Esophagus squamous epithelium (tissue), 5 donors: Measurements from ENCODE around the gene MICU2. TPM values are rescaled to one million over a fixed set of nuclear protein-coding genes. Genes with fewer than 3 reads are reported as not detected.

Source experiments
- DNase-seq: peaks from one replicate; lab custom pipeline; 2025; lab: John Stamatoyannopoulos, UW
- H3K27ac ChIP-seq, 4 donors: fragments of 200-600 bp; sonication (generic); one replicate each; pipeline ENCODE4 v1.5.1; 2016 to 2019; ENCODE audit warnings: mild to moderate bottlenecking in 1 of 4
- H3K27me3 ChIP-seq, 4 donors: fragments of 200-600 bp; sonication (generic); 1 replicate in 3 of 4; 2 replicates in 1 of 4; pipeline versions ENCODE4 v1.5.1 to v1.6.0; 2017 to 2021; ENCODE audit warnings: antibody characterized with exemption in 1 of 4
- H3K36me3 ChIP-seq, 3 donors: fragments of 200-600 bp; sonication (generic); one replicate each; pipeline ENCODE4 v1.5.1; 2016 to 2019
- H3K4me1 ChIP-seq, 3 donors: fragments of 200-600 bp; sonication (generic); one replicate each; pipeline ENCODE4 v1.5.1; 2017 to 2019
- H3K4me3 ChIP-seq, 4 donors: fragments of 200-600 bp; sonication (generic); 1 replicate in 3 of 4; 2 replicates in 1 of 4; pipeline ENCODE4 v1.5.1; 2016 to 2019; ENCODE audit warnings: mild to moderate bottlenecking in 2 of 4, moderate library complexity in 1 of 4
- H3K9me3 ChIP-seq, 3 donors: fragments of 200-600 bp; sonication (generic); one replicate each; pipeline ENCODE4 v1.5.1; 2016 to 2019
- CTCF ChIP-seq, 6 experiments: fragments of 450-650 bp in 4 of 6; fragments of 200-600 bp in 2 of 6; sonication (generic) in 2 of 6; IDR thresholded peaks; one replicate each; pipeline ENCODE4 v1.5.1; 2016 to 2019; ENCODE audit warnings: antibody characterized with exemption in 6 of 6, mild to moderate bottlenecking in 4 of 6, moderate library complexity in 4 of 6
- POLR2A ChIP-seq, 4 donors: fragments of 450-650 bp; IDR thresholded peaks; one replicate each; pipeline ENCODE4 v1.6.1; 2017; ENCODE audit warnings: antibody characterized with exemption in 4 of 4, mild to moderate bottlenecking in 4 of 4, moderate library complexity in 3 of 4
- WGBS, 2 donors: methylation state at CpG; one replicate each; pipeline ENCODE4 v1.1.5; 2018; 5-methylcytosine and 5-hydroxymethylcytosine counted together
- intact Hi-C: fragments of 100-400 bp; cut with DNase I; formaldehyde crosslinking; loops from one replicate; pipeline ENCODE4 v1.15.0; 2022
- total RNA-seq, 4 donors: library from RNA; depleted of rRNA; stranded (reverse); fragments of >200 nt; gene quantifications; one replicate each; pipeline ENCODE4 v1.1.0, GENCODE V29; 2016
- donor health status: DM: yes; HTN: yes; CAD: no.

MICU2 gene
- total RNA-seq, 4 donors from 2014 or later = 48.4 to 61.6 (median 51.9) TPM

- WGBS, 2 donors = 82 to 87% methylated on average over 2 of the region's 2 CpGs
- TF ChIP-seq POLR2A (IDR thresholded peaks at IDR 0.05) (no peak), CTCF (IDR thresholded peaks at IDR 0.05) (no peak)
- no peaks in the 10 kb centered on the region for H3K27me3 ChIP-seq
- intact Hi-C loops = no loop called here
- no peaks in the 10 kb centered on the region for H3K4me1 ChIP-seq
- H3K9me3 ChIP-seq = no peaks in the 10 kb centered on the region
- H3K4me3 ChIP-seq = no peak overlapping the region
- peaks cover 0 to 64% (median 0%) of the 10 kb centered on the region in 3 donors for H3K36me3 ChIP-seq
- no peak for DNase-seq
- no peak overlapping the region for H3K27ac ChIP-seq
Observed at GRCh38 chr13:21522847-21523246, 81.1 kb downstream of the MICU2 start.

DNA sequence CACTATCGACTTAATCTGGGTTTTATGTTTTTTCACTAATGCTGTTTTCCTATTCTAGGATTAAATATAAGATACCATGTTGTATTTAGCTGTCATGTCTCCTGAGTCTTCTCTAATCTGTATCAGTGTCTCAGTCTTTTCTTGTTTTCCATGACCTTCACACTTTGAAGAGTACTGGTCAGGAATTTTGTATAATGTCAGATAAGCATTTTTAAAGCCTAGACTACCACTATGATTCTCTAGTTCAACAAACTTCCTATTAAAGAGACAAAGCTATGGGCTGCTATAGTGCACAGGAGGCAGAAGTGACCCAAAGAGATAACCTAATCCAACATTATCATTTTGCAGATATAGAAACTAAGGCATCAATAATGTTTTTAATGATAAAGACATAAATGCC lies 81.8 kb downstream of the MICU2 start:
- Histone ChIP-seq H3K4me3 (no peak overlapping the region), H3K9me3 (no peaks in the 10 kb centered on the region), H3K36me3 (peaks cover 0 to 64% (median 0%) of the 10 kb centered on the region in 3 donors), H3K27ac (no peak overlapping the region), H3K4me1 (no peaks in the 10 kb centered on the region), H3K27me3 (no peaks in the 10 kb centered on the region)
- no peak for DNase-seq
- TF ChIP-seq POLR2A (IDR thresholded peaks at IDR 0.05) (no peak), CTCF (IDR thresholded peaks at IDR 0.05) (no peak)
- WGBS, 2 donors = 90 to 95% methylated on average over 1 of the region's 1 CpG
- intact Hi-C loops = no loop called here

DNA sequence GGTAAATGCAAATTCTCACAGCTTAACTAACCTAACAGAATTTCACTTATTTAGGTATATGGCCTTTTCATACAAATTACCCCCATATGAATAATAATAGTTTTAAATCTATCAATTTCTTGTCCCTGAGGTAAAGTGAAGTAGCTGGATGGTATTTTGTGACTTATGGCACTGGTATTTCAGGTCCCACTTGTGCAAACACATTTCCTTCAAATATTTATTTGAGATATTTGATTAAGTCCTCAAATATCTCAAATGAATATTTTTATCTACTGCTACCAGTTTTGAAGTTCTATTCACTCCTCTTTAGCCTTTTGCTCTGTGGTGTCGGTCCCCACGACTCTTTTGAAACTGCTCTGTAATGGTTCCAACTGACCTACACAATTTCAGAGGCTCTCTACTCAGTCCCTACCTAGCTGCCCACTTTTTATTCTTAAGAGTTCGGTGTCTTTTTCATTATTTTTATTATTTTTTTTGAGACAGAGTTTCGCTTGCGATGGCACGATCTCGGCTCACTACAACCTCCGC lies 85.3 kb downstream of the MICU2 start:
- Histone ChIP-seq H3K4me1 (no peaks in the 10 kb centered on the region), H3K9me3 (no peaks in the 10 kb centered on the region), H3K36me3 (peaks cover 0 to 62% (median 0%) of the 10 kb centered on the region in 3 donors), H3K4me3 (no peak overlapping the region), H3K27ac (no peak overlapping the region), H3K27me3 (no peaks in the 10 kb centered on the region)
- DNase-seq = no peak
- TF ChIP-seq POLR2A (IDR thresholded peaks at IDR 0.05) (no peak), CTCF (IDR thresholded peaks at IDR 0.05) (no peak)
- intact Hi-C loops = no loop called here
- 91 to 98% methylated on average over 8 of the region's 8 CpGs for WGBS, 2 donors

DNA sequence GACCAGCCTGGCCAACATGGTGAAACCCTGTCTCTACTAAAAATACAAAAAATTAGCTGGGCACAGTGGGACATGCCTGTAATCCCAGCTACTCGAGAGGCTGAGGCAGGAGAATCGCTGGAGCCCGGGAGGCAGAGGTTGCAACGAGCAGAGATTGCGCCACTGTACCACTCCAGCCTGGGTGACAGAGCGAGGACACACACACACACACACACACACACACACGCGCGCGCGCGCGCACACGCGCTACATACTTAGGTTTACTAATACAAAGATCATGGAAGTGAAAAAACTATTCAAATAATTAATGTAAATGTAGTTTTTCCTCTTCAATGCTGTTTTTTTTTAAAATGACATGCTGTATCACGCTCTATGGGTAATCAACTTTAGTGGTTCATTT lies 86.4 kb downstream of the MICU2 start:
- intact Hi-C loops = no loop called here
- TF ChIP-seq CTCF (IDR thresholded peaks at IDR 0.05) (no peak), POLR2A (IDR thresholded peaks at IDR 0.05) (no peak)
- Histone ChIP-seq H3K9me3 (no peaks in the 10 kb centered on the region), H3K27me3 (no peaks in the 10 kb centered on the region), H3K36me3 (peaks cover 0 to 66% (median 0%) of the 10 kb centered on the region in 3 donors), H3K4me1 (no peaks in the 10 kb centered on the region), H3K27ac (no peak overlapping the region), H3K4me3 (no peak overlapping the region)
- no peak for DNase-seq
- 87 to 94% methylated on average over 13 to 16 of the region's 16 CpGs for WGBS, 2 donors

DNA sequence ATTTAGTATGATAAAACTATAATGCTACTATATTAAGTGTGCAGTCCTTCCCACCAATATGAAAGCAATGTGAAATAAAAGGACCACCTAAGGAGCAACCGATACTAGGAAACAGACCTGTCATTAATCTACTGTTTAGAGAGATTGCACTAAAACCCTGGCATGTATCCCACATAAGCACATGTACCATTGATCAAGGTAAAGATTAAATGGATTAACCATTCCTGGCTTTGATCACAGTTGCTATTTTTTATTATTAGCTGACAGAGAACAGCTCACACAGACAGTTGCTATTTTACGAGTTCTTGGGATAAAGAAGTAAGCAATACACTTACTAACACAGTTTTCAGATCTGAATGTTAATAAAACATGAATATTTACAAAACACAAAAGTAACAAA lies 87.2 kb downstream of the MICU2 start:
- TF ChIP-seq CTCF (IDR thresholded peaks at IDR 0.05) = no peak
- TF ChIP-seq POLR2A (IDR thresholded peaks at IDR 0.05) = no peak
- Histone ChIP-seq H3K4me3 (no peak overlapping the region), H3K36me3 (peaks cover 0 to 60% (median 0%) of the 10 kb centered on the region in 3 donors), H3K9me3 (no peaks in the 10 kb centered on the region), H3K4me1 (peaks cover 0 to 6% (median 0%) of the 10 kb centered on the region in 3 donors), H3K27me3 (no peaks in the 10 kb centered on the region), H3K27ac (no peak overlapping the region)
- 68 to 73% methylated on average over 2 of the region's 2 CpGs for WGBS, 2 donors
- intact Hi-C loops = no loop called here
- no peak for DNase-seq
